ENCODE measurements around the gene GCK.

- TF ChIP-seq CTCF (IDR thresholded peaks at IDR 0.05) (no peak), POLR2AphosphoS5 (IDR thresholded peaks at IDR 0.05) (no peak), POLR2A (IDR thresholded peaks at IDR 0.05) (no peak)
Observed at GRCh38 chr7:44184873-44185446, 4.3 kb downstream of the GCK start.

All from breast epithelium (tissue), 3 donors.